Epithelial cell of esophagus (primary cell): ENCODE measurements around the gene UCHL1.

Source experiments
- DNase-seq: peaks from one replicate; pipeline ENCODE4 v3.0.0; 2010; ENCODE audit warnings: low read depth
- H3K4me3 ChIP-seq: 2 replicates; pipeline ENCODE4 v1.5.1; 2011; ENCODE audit warnings: mild to moderate bottlenecking, low read length, control low read depth
- TF ChIP-seq, protein P1 (sequence below): IDR thresholded peaks from 2 replicates; pipeline ENCODE4 v1.5.1; 2011; ENCODE audit warnings: low read depth, mild to moderate bottlenecking, low read length, control low read depth, inconsistent platforms; ENCODE audit not compliant: insufficient read depth; ENCODE audit errors: missing control alignments

UCHL1 gene

DNA sequence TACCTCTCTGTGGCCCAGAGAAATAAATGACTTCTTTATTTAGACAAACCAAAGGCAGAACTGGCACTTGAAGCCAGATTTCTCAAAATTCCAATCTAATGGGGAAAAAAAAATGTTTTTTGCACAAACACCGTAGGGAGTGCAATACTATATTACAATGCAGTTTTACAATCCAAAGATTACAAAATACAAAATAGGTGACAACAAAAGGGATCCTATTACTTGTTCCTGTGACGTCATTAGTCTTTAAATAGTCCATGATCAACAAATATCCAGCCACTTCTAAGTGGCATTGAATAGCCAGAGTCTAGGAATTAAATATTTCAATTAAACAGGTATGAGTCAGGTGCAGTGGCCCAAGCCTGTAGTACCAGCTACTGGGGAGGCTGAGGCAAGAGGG is 39.4 kb upstream of the UCHL1 start:
- H3K4me3 ChIP-seq, result no peak overlapping the region
- DNase-seq, result no peak
- TF ChIP-seq, protein P1, sequence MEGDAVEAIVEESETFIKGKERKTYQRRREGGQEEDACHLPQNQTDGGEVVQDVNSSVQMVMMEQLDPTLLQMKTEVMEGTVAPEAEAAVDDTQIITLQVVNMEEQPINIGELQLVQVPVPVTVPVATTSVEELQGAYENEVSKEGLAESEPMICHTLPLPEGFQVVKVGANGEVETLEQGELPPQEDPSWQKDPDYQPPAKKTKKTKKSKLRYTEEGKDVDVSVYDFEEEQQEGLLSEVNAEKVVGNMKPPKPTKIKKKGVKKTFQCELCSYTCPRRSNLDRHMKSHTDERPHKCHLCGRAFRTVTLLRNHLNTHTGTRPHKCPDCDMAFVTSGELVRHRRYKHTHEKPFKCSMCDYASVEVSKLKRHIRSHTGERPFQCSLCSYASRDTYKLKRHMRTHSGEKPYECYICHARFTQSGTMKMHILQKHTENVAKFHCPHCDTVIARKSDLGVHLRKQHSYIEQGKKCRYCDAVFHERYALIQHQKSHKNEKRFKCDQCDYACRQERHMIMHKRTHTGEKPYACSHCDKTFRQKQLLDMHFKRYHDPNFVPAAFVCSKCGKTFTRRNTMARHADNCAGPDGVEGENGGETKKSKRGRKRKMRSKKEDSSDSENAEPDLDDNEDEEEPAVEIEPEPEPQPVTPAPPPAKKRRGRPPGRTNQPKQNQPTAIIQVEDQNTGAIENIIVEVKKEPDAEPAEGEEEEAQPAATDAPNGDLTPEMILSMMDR, result no peak

DNA sequence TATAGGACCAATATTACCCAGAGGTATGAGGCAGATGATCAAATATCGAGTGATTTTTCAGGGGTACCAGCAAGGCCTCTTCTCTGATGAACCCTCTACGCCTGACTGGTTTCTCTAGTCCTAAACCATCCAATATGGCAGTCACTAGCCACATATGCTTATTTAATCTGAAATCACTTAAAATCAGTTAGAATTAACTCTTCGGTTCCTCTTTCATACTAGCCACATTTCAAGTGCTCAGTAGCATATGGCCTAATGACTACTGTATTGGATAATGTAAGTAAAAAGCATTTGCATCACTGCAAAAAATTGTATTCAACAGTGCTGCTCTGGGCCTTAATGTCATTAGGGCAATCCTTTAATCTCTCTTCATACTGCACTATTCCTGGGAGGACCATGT is 38.0 kb upstream of the UCHL1 start:
- H3K4me3 ChIP-seq, result no peak overlapping the region
- DNase-seq, result no peak
- TF ChIP-seq, protein P1, result no peak

DNA sequence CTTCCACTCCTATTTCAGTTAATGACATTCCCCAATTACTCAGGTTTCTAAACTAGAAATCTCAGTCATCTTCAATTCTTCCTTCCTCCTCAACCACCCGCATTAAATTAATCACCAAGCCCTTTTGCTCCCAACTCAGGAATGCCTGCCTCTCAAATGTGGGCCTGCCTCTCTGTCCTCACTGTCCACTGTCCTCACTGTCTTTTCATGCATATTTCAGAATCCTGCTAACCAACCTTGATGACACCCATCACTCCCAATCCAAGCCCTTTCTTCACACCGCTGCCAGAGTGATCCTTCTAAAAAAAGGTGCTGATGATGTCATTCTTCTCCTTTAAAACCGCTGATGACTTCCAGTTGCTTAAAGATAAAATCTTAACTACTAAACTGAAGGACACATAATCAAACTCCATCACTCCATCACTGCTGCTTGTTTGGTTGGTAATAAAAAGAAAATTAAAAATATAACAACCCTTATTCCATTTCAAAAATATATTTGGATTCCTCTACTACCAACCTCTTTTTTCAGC is 37.2 kb upstream of the UCHL1 start:
- no peak for DNase-seq
- H3K4me3 ChIP-seq, result no peak overlapping the region
- TF ChIP-seq, protein P1, result no peak

DNA sequence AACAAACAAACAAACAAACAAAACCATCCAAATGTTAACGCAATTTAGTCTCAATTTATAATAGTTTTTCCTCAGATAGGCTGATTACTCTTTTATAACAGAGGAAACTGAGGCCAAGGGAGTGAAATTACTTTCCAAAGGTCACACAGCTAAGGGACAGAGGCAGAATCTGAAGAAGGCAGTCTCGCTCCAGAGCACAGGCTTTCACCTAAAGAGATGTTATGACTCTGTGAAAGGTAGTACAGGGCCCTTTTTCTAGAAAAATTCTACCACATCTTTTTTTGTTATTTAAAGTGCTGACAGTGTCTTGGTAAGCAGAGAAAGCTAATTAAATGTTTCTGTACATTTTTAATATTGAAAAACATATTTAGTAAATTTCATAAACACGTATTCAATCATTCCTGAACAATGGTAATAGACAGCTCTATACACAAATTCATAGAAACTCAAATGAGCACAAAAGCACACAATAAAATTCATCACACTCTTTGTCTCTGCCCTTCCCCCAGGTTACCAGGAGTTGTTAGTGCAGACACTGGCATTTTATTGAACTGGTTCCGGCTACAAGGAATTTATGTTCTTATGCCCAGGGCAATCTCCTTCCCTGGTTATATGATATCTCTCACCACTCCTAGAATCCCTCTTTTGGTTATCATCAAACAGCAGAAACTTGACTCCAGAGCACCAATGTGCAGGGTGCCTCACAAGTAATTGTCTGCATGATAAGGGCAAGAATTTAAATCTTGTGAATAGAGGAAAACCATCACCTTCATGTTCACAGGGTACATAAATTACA is 34.7 kb upstream of the UCHL1 start:
- TF ChIP-seq, protein P1, result no peak
- no peak for DNase-seq
- no peak overlapping the region for H3K4me3 ChIP-seq

DNA sequence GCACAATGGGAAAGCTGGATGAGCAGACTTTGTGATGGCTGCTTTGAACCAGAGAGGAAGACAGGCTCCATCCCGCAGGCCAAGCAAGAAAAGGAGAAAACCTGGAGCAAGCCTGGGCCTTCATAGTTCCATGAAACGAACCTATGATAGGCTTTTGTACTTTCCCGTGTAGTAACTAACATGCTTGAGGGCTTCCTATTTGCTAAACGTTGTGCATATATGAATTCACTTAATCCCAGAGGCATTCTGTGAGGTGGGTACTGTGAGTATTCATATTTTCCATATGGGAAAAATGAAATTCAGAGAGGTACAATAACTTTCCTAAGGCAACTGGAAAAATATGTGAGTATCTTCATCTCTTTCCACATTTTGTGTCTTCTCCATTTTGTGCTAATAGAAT is 28.8 kb upstream of the UCHL1 start:
- H3K4me3 ChIP-seq, result no peak overlapping the region
- DNase-seq, result no peak
- TF ChIP-seq, protein P1, result no peak

DNA sequence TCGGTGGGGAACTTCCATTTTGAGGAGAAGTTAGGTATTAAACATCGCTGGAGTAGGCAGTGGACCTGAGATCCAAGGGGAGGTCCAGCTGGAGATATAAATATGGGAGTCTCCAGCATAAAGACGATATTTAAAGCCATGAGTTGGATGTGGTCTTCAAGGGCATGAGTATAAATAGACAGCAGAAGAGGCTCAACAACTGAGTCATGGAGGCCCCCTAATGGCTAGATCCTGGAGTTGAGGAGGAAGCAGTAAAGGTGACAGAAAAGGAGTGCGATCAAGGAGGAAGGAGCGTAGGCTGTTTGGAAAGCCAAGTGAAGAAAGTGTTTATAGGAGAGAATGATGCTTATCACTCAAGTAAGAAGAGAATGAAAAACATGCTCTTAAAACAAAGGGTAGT is 24.3 kb upstream of the UCHL1 start:
- TF ChIP-seq, protein P1, result no peak
- H3K4me3 ChIP-seq, result no peak overlapping the region
- DNase-seq, result no peak

DNA sequence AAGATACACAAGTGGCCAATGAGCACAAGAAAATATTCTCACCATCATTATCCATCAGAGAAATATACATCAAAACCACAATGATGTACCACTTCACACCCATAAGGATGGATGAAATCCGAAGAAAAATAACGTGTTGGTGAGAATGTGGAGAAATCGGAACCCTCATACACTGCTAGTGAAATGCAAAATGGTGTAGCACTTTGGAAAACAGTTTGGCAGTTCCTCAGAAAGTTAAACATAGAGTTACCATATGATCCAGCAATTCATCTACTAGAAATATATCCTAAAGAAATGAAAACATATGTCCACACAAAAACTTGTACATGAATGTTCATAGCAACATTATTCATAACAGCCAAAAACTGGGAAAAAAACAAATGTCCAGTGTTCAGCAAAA is 23.9 kb upstream of the UCHL1 start:
- TF ChIP-seq, protein P1, result no peak
- no peak for DNase-seq
- H3K4me3 ChIP-seq, result no peak overlapping the region
